Ammon's horn (tissue), 1 donor: ENCODE results near the gene ST8SIA3.
"Not testable (repeated sequence)": the region's sequence is repeated elsewhere in the genome, so short reads cannot be mapped to it uniquely, and the experiment has no call there.

Experiments
- DNase-seq: peaks from one replicate; pipeline ENCODE4 v3.0.0-alpha.2; 2016; ENCODE audit warnings: low spot score

Gene ST8SIA3

GRCh38 chr18:57366528-57367081 is 14.2 kb downstream of the ST8SIA3 start:
- DNase-seq: no peak

DNA sequence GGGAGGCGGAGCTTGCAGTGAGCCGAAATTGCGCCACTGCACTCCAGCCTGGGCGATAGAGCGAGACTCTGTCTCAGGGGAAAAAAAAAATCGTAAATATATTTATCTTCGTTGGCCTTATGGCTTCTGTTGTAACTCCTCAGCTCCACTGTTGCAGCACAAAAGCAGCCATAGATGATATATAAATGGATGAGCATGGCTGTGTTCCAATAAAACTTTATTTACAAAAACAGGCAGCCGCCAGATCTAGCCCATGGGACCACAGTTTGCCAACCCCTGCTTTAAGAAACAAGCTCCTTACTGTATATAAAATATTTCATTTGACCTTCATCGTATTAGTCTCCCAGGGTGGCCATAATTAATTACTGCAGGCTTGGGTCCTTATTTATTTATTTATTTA is 20.1 kb downstream of the ST8SIA3 start:
- no peak for DNase-seq

DNA sequence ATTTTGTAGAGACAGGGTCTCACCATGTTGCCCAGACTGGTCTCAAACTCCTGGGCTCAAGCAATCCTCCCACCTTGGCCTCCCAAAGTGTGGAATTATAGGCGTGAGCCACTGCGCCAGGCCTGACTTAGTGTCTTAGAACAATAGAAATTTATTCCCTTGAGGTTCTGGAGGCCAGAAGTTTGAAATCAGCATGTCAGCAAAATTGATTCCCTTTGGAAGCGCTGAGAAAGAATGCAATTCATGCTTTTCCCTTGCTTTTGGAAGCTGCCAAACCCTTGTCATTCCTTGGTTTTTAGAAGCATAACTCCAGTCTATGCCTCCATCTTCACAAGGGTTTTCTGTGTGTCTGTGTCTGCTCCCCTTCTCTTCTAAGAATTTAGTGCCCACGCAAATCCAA is 20.7 kb downstream of the ST8SIA3 start:
- no peak for DNase-seq

GRCh38 chr18:57376503-57376902 is 24.1 kb downstream of the ST8SIA3 start:
- DNase-seq: no peak

- DNase-seq: no peak
These were observed 36.9 kb downstream of the ST8SIA3 start for GRCh38 chr18:57389271-57389670.

GRCh38 chr18:57390044-57390443 is 37.7 kb downstream of the ST8SIA3 start:
- DNase-seq: no peak

GRCh38 chr18:57394749-57395148 is 42.4 kb downstream of the ST8SIA3 start:
- DNase-seq: not testable (repeated sequence)

DNA sequence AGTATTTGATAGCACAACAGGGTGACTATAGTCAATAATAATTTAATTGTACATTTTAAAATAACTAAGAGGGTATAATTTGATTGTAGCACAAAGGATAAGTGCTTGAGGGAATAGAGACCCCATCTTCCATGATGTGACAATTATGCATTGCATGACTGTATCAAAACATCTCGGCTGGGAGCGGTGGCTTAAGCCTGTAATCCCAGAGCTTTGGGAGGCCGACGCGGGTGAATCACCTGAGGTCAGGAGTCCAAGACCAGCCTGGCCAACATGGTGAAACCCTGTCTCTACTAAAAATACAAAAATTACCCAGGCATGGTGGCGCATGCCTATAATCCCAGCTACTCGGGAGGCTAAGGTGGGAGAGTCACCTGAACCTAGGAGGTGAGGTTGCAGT is 44.5 kb downstream of the ST8SIA3 start:
- not testable (repeated sequence) for DNase-seq

DNA sequence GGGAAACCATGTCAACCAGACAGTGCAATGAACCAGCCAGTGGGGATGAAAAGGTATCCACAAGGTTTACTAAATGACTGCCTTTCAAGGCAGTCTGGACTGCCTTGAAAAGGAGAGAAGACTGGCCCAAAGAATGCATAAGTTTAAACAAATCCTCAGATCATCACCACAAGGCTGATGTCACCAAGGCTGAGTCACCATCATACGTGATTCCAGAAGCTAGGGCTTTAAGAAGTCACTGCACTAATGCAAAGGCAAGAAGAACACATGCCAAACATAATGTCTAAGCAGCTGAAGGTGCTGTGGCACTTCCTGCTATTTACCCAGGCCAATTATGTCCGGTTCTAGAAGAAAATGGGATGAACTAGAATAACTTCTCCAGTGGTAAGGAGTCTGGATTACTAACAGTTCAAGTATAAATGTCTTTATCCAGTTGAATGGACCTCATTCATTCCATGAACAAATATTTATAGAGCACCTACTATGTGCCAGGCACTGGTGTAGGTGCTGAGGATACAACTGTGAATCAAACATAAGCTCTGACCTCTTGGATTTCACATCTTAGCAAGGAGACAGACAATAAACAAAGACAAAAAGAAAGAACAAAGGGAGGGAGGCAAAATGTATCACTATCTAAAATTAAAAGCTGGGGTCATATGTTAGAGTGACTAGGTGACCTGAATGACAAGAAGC is 45.2 kb downstream of the ST8SIA3 start:
- no peak for DNase-seq

DNA sequence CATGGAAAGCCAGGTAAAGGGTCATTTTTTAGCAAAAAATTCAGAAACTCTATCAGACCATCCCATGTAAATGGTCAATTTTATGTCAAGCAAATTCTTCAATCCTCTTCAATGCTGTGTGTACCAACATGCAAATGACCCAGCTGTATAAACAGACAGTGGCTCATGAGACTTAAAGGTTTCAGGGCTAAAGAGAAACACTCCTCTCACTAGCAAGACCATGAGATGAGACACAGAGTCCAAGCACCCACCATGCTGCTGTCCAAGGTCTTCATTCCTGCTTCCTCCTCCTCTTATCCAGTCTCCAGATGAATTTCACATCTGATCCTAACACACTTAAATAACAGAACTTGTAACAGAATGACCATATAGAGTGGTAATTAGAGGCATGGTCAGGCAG is 52.0 kb downstream of the ST8SIA3 start:
- DNase-seq: no peak

- no peak for DNase-seq
These were observed 57.3 kb downstream of the ST8SIA3 start for GRCh38 chr18:57409650-57410049.

- DNase-seq: no peak
These were observed 58.4 kb downstream of the ST8SIA3 start for GRCh38 chr18:57410749-57411148.

DNA sequence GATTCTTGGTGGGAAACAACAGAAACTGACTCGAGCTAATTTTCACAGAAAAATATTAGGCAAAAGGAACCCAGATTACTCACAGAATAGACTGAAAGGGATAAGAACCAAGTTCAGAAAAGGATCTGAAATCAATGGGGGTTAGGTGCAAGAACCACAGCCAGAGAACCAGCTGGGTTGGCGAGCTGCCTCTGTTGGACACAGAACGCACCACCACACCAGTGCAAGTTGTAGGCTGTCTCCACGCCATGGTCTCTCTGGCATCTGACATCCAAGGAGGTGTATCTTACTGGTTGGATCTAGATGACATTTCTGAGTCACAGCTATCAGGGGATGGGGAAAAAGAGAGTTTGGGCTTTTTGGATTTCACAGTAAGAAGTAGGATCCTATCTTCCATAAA is 64.2 kb downstream of the ST8SIA3 start:
- DNase-seq: no peak
